ENCODE data around the gene CTNNA1.

Gene CTNNA1

DNA sequence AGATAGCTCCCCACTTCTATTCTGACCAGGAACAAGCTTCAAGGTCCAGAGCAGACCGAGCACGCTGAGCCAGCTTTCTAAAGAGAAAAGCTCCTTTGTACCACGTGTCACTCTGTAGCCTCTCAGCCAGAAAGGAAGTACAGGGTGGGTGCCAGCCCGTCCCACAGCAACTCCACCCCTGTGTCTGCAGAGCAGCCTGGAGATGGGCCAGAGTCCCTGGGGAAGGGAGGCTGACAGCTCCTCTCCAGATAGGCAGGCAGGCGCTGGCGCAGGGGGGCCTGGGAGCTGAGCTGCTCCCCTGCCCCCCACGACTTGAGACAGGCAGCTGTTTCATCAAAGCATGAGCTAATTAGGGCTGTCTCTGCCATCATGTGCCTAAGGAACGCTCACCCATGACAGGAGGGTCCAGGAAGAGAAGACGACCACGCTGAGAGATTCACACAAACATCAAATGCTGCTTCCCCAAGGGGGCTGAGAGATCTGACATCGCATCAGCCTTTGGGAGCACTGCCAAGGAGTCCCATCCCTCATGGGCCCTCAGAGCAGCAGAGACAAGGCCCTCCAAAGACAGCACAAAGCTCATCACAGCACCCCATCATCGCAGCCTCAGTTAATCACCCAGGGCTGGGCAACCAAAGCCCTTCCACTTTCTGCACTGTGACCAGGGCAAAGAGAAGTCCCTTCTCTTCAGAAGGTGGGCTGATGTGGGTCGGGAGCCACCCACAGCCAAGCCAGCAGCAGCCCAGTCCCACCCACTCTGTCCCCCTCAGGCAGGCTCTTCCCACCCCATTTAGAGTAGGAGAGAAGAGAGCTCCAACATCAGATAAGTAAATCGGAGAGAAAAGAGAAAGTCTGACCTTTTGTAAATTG is 200.4 kb downstream of the CTNNA1 start:
- TF ChIP-seq, protein P1, sequence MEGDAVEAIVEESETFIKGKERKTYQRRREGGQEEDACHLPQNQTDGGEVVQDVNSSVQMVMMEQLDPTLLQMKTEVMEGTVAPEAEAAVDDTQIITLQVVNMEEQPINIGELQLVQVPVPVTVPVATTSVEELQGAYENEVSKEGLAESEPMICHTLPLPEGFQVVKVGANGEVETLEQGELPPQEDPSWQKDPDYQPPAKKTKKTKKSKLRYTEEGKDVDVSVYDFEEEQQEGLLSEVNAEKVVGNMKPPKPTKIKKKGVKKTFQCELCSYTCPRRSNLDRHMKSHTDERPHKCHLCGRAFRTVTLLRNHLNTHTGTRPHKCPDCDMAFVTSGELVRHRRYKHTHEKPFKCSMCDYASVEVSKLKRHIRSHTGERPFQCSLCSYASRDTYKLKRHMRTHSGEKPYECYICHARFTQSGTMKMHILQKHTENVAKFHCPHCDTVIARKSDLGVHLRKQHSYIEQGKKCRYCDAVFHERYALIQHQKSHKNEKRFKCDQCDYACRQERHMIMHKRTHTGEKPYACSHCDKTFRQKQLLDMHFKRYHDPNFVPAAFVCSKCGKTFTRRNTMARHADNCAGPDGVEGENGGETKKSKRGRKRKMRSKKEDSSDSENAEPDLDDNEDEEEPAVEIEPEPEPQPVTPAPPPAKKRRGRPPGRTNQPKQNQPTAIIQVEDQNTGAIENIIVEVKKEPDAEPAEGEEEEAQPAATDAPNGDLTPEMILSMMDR (IDR thresholded peaks at IDR 0.05; ENCODE audit: borderline replicate concordance, control extremely low read depth, extremely low read depth, insufficient read depth, missing control alignments): no peak
- DNase-seq (ENCODE audit: low spot score): peak; percentile 58
- in situ Hi-C loops (cut with MboI; ENCODE audit: low sequenced_read_pairs, unreplicated experiment): no loop called here

DNA sequence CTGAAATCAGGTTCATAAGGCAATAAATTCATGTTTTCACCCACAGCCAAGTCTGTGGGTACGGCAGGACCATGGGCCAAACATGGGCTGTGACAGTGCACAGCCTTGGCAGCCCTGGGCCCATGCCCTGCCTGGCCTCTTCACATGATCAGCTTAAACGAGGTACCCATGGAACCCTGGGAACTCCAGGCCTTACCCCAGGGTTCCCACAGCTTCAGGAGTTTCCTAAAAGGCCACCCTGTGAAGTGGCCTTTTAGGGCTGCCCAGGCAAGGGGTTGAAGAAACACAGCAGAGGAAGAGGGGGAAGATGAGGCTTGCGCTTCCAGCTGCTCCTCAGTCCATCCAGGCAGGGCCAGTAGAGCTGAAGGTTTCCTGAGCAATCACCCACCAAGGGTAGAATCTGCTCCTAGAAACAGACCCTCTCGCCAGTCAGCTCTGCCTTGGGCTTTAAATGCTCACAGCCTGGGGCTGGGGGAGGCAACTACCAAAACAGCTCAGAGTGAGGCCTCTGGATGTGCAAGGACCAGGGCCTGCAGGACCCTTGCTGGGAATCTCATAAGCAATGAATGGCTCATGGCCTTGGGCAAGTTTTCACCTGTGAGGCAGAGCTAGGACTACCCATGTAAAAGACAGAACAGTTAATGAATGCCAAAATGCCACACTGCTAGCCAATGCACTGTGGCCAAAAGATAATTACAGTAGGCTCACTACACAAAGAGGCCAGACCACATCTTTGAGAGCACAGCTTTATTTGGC is 201.2 kb downstream of the CTNNA1 start:
- TF ChIP-seq, protein P1 (IDR thresholded peaks at IDR 0.05; ENCODE audit: borderline replicate concordance, control extremely low read depth, extremely low read depth, insufficient read depth, missing control alignments): no peak
- in situ Hi-C loops (cut with MboI; ENCODE audit: low sequenced_read_pairs, unreplicated experiment): no loop called here
- no peak for DNase-seq (ENCODE audit: low spot score)

DNA sequence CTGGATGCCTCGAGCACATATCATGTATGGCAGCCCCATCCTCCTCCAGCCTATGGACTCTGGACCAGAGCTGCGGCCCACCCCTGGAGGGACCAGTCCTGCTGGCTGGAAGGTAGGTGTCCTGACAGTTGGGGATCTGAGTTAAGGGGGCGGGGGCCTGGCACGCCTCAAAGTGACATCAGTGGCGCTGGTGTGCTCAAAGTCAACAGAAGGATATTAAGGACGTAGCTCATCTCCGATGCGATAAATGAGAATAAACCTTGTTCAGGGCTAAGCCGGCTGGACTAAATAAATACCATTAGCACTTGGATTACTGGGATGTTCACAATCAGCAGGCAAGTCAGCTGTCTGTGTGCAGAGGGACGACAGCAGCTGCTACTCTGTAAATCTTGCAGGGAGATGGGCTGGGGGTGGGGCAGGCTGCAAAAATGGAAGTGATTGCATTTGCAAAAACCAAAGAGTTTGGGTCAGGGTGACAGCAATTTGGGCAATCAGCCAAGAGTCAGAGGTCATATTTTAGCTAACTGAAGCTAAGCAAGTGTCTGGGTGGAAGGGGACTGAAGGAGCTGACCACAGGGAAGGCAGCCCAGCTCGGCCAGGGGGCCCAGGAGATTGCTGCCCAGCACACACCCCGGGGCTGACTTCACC is 201.9 kb downstream of the CTNNA1 start:
- in situ Hi-C loops (cut with MboI; ENCODE audit: low sequenced_read_pairs, unreplicated experiment): no loop called here
- TF ChIP-seq, protein P1 (IDR thresholded peaks at IDR 0.05; ENCODE audit: borderline replicate concordance, control extremely low read depth, extremely low read depth, insufficient read depth, missing control alignments): no peak
- DNase-seq (ENCODE audit: low spot score): no peak

DNA sequence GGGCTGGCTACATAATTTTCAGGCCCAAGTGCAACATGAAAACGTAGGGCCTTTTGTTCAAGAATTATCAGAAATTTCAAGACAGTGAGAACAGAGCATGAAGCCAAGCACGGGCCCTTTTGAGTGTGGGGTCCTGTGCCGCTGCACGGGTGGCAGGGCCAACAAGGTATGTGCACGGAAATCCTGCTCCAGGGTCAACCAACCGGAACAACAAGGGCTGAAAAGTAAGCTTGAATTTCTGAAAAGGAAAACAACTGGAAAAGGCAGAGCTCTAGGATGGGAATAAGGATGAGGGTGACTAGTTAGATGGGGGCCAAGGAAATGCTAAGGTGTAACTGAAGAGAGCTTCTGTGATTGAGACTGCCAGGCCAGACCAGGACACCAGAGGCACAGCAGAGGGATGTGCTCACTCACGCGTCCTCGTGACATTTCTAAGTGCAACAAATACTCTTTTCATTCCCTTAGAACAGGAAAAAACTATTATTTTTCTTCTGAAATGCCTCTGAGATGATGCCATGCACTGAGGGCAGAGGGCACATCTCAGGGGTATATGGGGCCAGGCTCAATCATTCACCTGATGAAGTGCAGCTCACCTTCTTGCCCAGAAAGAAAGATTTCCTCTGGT is 202.6 kb downstream of the CTNNA1 start:
- TF ChIP-seq, protein P1 (IDR thresholded peaks at IDR 0.05; ENCODE audit: borderline replicate concordance, control extremely low read depth, extremely low read depth, insufficient read depth, missing control alignments): no peak
- in situ Hi-C loops (cut with MboI; ENCODE audit: low sequenced_read_pairs, unreplicated experiment): no loop called here

DNA sequence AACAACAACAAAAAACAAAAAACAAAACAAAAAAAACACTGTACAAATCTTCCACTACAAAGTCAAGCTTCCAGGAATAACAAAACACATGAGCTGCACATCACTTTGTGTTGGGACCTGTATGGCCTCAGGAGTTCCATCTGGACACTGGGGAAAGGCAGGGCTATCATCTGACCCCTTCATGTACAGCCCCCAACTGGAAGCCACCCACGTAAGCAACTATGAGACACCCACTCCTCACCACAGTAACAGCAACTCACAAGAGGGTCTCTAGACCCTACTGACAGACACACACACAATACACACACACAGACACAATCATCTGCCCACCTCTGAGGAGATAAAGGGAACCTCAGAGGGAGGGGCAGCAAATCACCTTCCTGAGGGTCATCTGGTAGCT is 203.6 kb downstream of the CTNNA1 start:
- TF ChIP-seq, protein P1 (IDR thresholded peaks at IDR 0.05; ENCODE audit: borderline replicate concordance, control extremely low read depth, extremely low read depth, insufficient read depth, missing control alignments): no peak
- DNase-seq (ENCODE audit: low spot score): no peak
- in situ Hi-C loops (cut with MboI; ENCODE audit: low sequenced_read_pairs, unreplicated experiment): no loop called here

More for the DNA sequence above, 202.6 kb downstream of the CTNNA1 start:
- no peak for DNase-seq (ENCODE audit: low spot score)

DNA sequence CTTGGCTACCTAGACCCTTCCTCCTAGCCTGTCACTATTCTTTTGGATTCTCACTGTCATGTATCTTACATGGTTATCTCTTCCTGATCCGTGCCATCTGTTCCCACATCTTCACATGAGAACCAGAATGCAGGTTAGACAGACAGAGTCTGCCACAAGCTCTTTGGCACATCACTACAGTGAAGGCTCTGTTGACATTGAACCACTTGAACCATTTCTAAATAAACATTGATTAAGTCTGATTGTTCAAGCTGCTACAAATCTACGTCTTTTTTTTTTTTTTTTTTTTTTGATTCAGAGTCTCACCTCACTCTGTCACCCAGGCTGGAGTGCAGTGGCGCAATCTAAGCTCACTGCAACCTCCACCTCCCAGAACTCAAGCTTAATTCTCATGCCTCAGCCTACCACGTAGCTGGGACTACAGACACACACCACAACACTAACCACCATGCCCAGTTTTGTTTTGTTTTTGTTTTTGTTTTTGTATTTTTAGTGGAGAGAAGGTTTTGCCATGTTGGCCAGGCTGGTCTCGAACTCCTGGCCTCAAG is 207.0 kb downstream of the CTNNA1 start:
- TF ChIP-seq, protein P1 (IDR thresholded peaks at IDR 0.05; ENCODE audit: borderline replicate concordance, control extremely low read depth, extremely low read depth, insufficient read depth, missing control alignments): no peak
- DNase-seq (ENCODE audit: low spot score): no peak
- in situ Hi-C loops (cut with MboI; ENCODE audit: low sequenced_read_pairs, unreplicated experiment): no loop called here

All from GM13976 (cell line).